Caco-2 (cell line): ENCODE data around the gene IPO11. TPM values are rescaled to one million over a fixed set of nuclear protein-coding genes. Genes with fewer than 3 reads are reported as not detected.

Source experiments
- BruUV-seq: library from RNA; stranded (reverse); fragments of 400-500 nt; replicated peaks from 2 replicates; lab custom pipeline; 2021; lab: Mats Ljungman, UMichigan
- CTCF ChIA-PET: fragments of 300-600 bp; sonication (Branson Sonifier 250); formaldehyde crosslinking; loops from one replicate; lab custom pipeline; 2022; ENCODE audit warnings: antibody characterized with exemption; lab: Charles Lee
- POLR2A ChIA-PET: fragments of 300-600 bp; sonication (Branson Sonifier 250); formaldehyde crosslinking; loops from one replicate; lab custom pipeline; 2022; ENCODE audit warnings: antibody characterized with exemption; lab: Charles Lee
- DNase-seq, 2 experiments: peaks; one replicate each; pipeline versions ENCODE4 v3.0.0 to v3.0.0-alpha.2; 2020 to 2022
- H3K27me3 ChIP-seq: replicated peaks from 2 replicates; pipeline ENCODE4 v1.6.0; 2011; ENCODE audit warnings: low read length; ENCODE audit not compliant: control insufficient read depth, insufficient read depth
- H3K36me3 ChIP-seq: 2 replicates; pipeline ENCODE4 v1.5.1; 2011; ENCODE audit warnings: low read length; ENCODE audit not compliant: control insufficient read depth, insufficient read depth
- H3K4me1 ChIP-seq: fragments of 250-450 bp; sonication (Bioruptor Pico); 2 replicates; pipeline ENCODE4 v1.5.1; 2020; ENCODE audit warnings: mild to moderate bottlenecking
- H3K4me3 ChIP-seq: 2 replicates; pipeline ENCODE4 v1.5.1; 2011; ENCODE audit warnings: low read depth, mild to moderate bottlenecking, control low read depth, low read length
- H3K9me3 ChIP-seq: fragments of 250-450 bp; sonication (Bioruptor Pico); 2 replicates; pipeline ENCODE4 v1.5.1; 2020; ENCODE audit warnings: mild to moderate bottlenecking, moderate library complexity
- H3K27ac Mint-ChIP-seq: one replicate; pipeline ENCODE4 v1.8.0; 2022; ENCODE audit warnings: mixed read lengths; ENCODE audit not compliant: unreplicated experiment
- H3K27me3 Mint-ChIP-seq: one replicate; pipeline ENCODE4 v1.8.0; 2022; ENCODE audit warnings: mixed read lengths; ENCODE audit not compliant: insufficient read depth, unreplicated experiment
- H3K36me3 Mint-ChIP-seq: one replicate; pipeline ENCODE4 v1.8.0; 2022; ENCODE audit warnings: mild to moderate bottlenecking, mixed read lengths; ENCODE audit not compliant: insufficient read depth, unreplicated experiment
- H3K4me1 Mint-ChIP-seq: one replicate; pipeline ENCODE4 v1.8.0; 2022; ENCODE audit warnings: low read depth, mixed read lengths; ENCODE audit not compliant: unreplicated experiment
- H3K4me3 Mint-ChIP-seq: one replicate; pipeline ENCODE4 v1.8.0; 2022; ENCODE audit warnings: mild to moderate bottlenecking, moderate library complexity, mixed read lengths; ENCODE audit not compliant: unreplicated experiment
- H3K9me3 Mint-ChIP-seq: one replicate; pipeline ENCODE4 v1.8.0; 2022; ENCODE audit warnings: mixed read lengths; ENCODE audit not compliant: unreplicated experiment
- CTCF ChIP-seq, 2 experiments: fragments of 200-600 bp in 1 of 2; IDR thresholded peaks; 1 replicate in 1 of 2; 2 replicates in 1 of 2; pipeline versions ENCODE4 v1.5.1 to v1.8.0; 2011 to 2022; ENCODE audit warnings: antibody characterized with exemption in 1 of 2, control low read depth in 1 of 2, inconsistent platforms in 1 of 2, low read depth in 1 of 2, low read length in 1 of 2, mild to moderate bottlenecking in 1 of 2, moderate library complexity in 1 of 2; ENCODE audit not compliant: insufficient read depth in 1 of 2, severe bottlenecking in 1 of 2, unreplicated experiment in 1 of 2
- intact Hi-C: fragments of 100-400 bp; cut with micrococcal nuclease; formaldehyde crosslinking; loops from one replicate; pipeline ENCODE4 v1.10.0; 2022; ENCODE audit not compliant: unreplicated experiment
- total RNA-seq: library from RNA; stranded (reverse); gene quantifications from 2 replicates; pipeline ENCODE4 v1.2.3, GENCODE V29; 2022

Gene IPO11
- total RNA-seq, 1 experiment from 2014 or later, result 54.1 TPM

- Histone ChIP-seq H3K4me1 (no peaks in the 10 kb centered on the region), H3K4me3 (no peak overlapping the region), H3K36me3 (no peaks in the 10 kb centered on the region; the same call in 1 of the 2 replicates), H3K27me3 (no peaks in the 10 kb centered on the region), H3K9me3 (no peaks in the 10 kb centered on the region)
- CTCF ChIA-PET, result no interaction called here
- Mint-ChIP-seq H3K27ac (no peak overlapping the region), H3K27me3 (no peaks in the 10 kb centered on the region), H3K9me3 (peaks cover 3% of the 10 kb centered on the region), H3K4me3 (no peak overlapping the region), H3K4me1 (no peaks in the 10 kb centered on the region), H3K36me3 (peaks cover 4% of the 10 kb centered on the region)
- no peak for TF ChIP-seq CTCF (IDR thresholded peaks at IDR 0.05; ENCODE audit: insufficient read depth in 1 of 2, low read depth in 1 of 2, low read length in 1 of 2, severe bottlenecking in 1 of 2, unreplicated experiment in 1 of 2)
- no TSS peak for BruUV-seq
- intact Hi-C loops, result no loop called here
- no peak for DNase-seq
- POLR2A ChIA-PET, result no interaction called here
Observed at GRCh38 chr5:62475072-62475471, 62.5 kb downstream of the IPO11 start.

GRCh38 chr5:62477801-62478200 is 65.2 kb downstream of the IPO11 start:
- Mint-ChIP-seq H3K27ac (no peak overlapping the region), H3K36me3 (no peaks in the 10 kb centered on the region), H3K4me1 (no peaks in the 10 kb centered on the region), H3K4me3 (no peak overlapping the region), H3K9me3 (peaks cover 11% of the 10 kb centered on the region), H3K27me3 (no peaks in the 10 kb centered on the region)
- ChIA-PET CTCF (no interaction called here), POLR2A (no interaction called here)
- Histone ChIP-seq H3K4me3 (no peak overlapping the region), H3K36me3 (no peaks in the 10 kb centered on the region; the same call in 1 of the 2 replicates), H3K4me1 (no peaks in the 10 kb centered on the region), H3K9me3 (no peaks in the 10 kb centered on the region), H3K27me3 (no peaks in the 10 kb centered on the region)
- intact Hi-C loops, result no loop called here
- no TSS peak for BruUV-seq
- no peak for DNase-seq
- TF ChIP-seq CTCF (IDR thresholded peaks at IDR 0.05; ENCODE audit: insufficient read depth in 1 of 2, low read depth in 1 of 2, low read length in 1 of 2, severe bottlenecking in 1 of 2, unreplicated experiment in 1 of 2), result no peak

GRCh38 chr5:62483556-62483955 is 71.0 kb downstream of the IPO11 start:
- ChIA-PET CTCF (no interaction called here), POLR2A (no interaction called here)
- Mint-ChIP-seq H3K4me3 (no peak overlapping the region), H3K27me3 (no peaks in the 10 kb centered on the region), H3K36me3 (peaks cover 20% of the 10 kb centered on the region), H3K4me1 (no peaks in the 10 kb centered on the region), H3K9me3 (peaks cover 11% of the 10 kb centered on the region), H3K27ac (no peak overlapping the region)
- Histone ChIP-seq H3K9me3 (no peaks in the 10 kb centered on the region), H3K27me3 (no peaks in the 10 kb centered on the region), H3K4me1 (no peaks in the 10 kb centered on the region), H3K4me3 (no peak overlapping the region), H3K36me3 (no peaks in the 10 kb centered on the region)
- no TSS peak for BruUV-seq
- no peak for TF ChIP-seq CTCF (IDR thresholded peaks at IDR 0.05; ENCODE audit: insufficient read depth in 1 of 2, low read depth in 1 of 2, low read length in 1 of 2, severe bottlenecking in 1 of 2, unreplicated experiment in 1 of 2)
- intact Hi-C loops, result no loop called here
- no peak for DNase-seq
